Measurements from ENCODE around the gene GNAT2.

The GNAT2 gene

GRCh38 chr1:109566982-109567381, 52.4 kb downstream of the GNAT2 start:
- H3K36me3 ChIP-seq (ENCODE audit: control insufficient read depth, insufficient read depth, low read length): no peaks in the 10 kb centered on the region
- TF ChIP-seq CTCF (IDR thresholded peaks at IDR 0.05; ENCODE audit: insufficient read depth, low read length, poor library complexity, severe bottlenecking): no peak
- no peak overlapping the region for H3K4me3 ChIP-seq (replicated peaks; ENCODE audit: low read depth, low read length)
- no peak for DNase-seq (ENCODE audit: extremely low read depth, insufficient read length)
- H3K27me3 ChIP-seq (replicated peaks; ENCODE audit: control insufficient read depth, insufficient read depth, low read length): no peaks in the 10 kb centered on the region

GRCh38 chr1:109565241-109565640, 54.2 kb downstream of the GNAT2 start:
- TF ChIP-seq CTCF (IDR thresholded peaks at IDR 0.05; ENCODE audit: insufficient read depth, low read length, poor library complexity, severe bottlenecking): no peak

GRCh38 chr1:109564194-109564878, 55.1 kb downstream of the GNAT2 start:
- no peak for DNase-seq (ENCODE audit: extremely low read depth, insufficient read length)
- TF ChIP-seq CTCF (IDR thresholded peaks at IDR 0.05; ENCODE audit: insufficient read depth, low read length, poor library complexity, severe bottlenecking): no peak
- no peaks in the 10 kb centered on the region for H3K27me3 ChIP-seq (replicated peaks; ENCODE audit: control insufficient read depth, insufficient read depth, low read length)
- H3K36me3 ChIP-seq (ENCODE audit: control insufficient read depth, insufficient read depth, low read length): no peaks in the 10 kb centered on the region
- no peak overlapping the region for H3K4me3 ChIP-seq (replicated peaks; ENCODE audit: low read depth, low read length)

More at GRCh38 chr1:109565241-109565640, 54.2 kb downstream of the GNAT2 start:
- Histone ChIP-seq H3K27me3 (replicated peaks; ENCODE audit: control insufficient read depth, insufficient read depth, low read length) (no peaks in the 10 kb centered on the region), H3K36me3 (ENCODE audit: control insufficient read depth, insufficient read depth, low read length) (no peaks in the 10 kb centered on the region), H3K4me3 (replicated peaks; ENCODE audit: low read depth, low read length) (no peak overlapping the region)
- DNase-seq (ENCODE audit: extremely low read depth, insufficient read length): no peak

GRCh38 chr1:109559995-109560394, 59.4 kb downstream of the GNAT2 start:
- H3K4me3 ChIP-seq (replicated peaks; ENCODE audit: low read depth, low read length): no peak overlapping the region
- TF ChIP-seq CTCF (IDR thresholded peaks at IDR 0.05; ENCODE audit: insufficient read depth, low read length, poor library complexity, severe bottlenecking): no peak
- no peaks in the 10 kb centered on the region for H3K36me3 ChIP-seq (ENCODE audit: control insufficient read depth, insufficient read depth, low read length)
- no peaks in the 10 kb centered on the region for H3K27me3 ChIP-seq (replicated peaks; ENCODE audit: control insufficient read depth, insufficient read depth, low read length)
- no peak for DNase-seq (ENCODE audit: extremely low read depth, insufficient read length)

GRCh38 chr1:109557520-109557919, 61.9 kb downstream of the GNAT2 start:
- TF ChIP-seq CTCF (IDR thresholded peaks at IDR 0.05; ENCODE audit: insufficient read depth, low read length, poor library complexity, severe bottlenecking): no peak
- Histone ChIP-seq H3K4me3 (replicated peaks; ENCODE audit: low read depth, low read length) (no peak overlapping the region), H3K27me3 (replicated peaks; ENCODE audit: control insufficient read depth, insufficient read depth, low read length) (no peaks in the 10 kb centered on the region), H3K36me3 (ENCODE audit: control insufficient read depth, insufficient read depth, low read length) (no peaks in the 10 kb centered on the region)
- DNase-seq (ENCODE audit: extremely low read depth, insufficient read length): no peak

GRCh38 chr1:109556563-109556962, 62.9 kb downstream of the GNAT2 start:
- Histone ChIP-seq H3K27me3 (replicated peaks; ENCODE audit: control insufficient read depth, insufficient read depth, low read length) (no peaks in the 10 kb centered on the region), H3K36me3 (ENCODE audit: control insufficient read depth, insufficient read depth, low read length) (no peaks in the 10 kb centered on the region), H3K4me3 (replicated peaks; ENCODE audit: low read depth, low read length) (no peak overlapping the region)
- TF ChIP-seq CTCF (IDR thresholded peaks at IDR 0.05; ENCODE audit: insufficient read depth, low read length, poor library complexity, severe bottlenecking): no peak
- DNase-seq (ENCODE audit: extremely low read depth, insufficient read length): no peak
